Fibroblast of skin of scalp (primary cell): Measurements from ENCODE around the gene GRIK1.

Experiments
- DNase-seq: peaks from one replicate; pipeline ENCODE4 v3.0.0-alpha.2; 2013

The GRIK1 gene

DNA sequence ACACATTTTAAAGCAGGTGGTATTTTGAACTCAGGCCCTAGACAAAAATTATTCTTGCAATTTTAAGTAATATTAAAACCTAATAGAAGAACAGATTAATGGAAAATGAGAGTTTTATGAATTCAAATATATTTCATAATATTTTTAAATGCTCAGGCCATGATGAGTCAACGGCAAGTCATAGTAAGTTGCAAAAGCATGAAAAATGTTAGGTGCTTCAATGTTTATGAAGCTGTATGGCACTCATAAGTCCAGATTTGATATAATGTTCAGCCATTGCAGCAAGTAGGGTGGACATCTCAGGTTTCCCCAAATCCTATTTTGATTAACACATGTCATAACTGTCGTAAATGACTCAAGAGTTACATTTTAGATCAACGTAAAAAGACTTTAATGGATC lies 112.6 kb downstream of the GRIK1 start:
- no peak for DNase-seq

GRCh38 chr21:29826386-29826785 lies 113.4 kb downstream of the GRIK1 start:
- DNase-seq: no peak

DNA sequence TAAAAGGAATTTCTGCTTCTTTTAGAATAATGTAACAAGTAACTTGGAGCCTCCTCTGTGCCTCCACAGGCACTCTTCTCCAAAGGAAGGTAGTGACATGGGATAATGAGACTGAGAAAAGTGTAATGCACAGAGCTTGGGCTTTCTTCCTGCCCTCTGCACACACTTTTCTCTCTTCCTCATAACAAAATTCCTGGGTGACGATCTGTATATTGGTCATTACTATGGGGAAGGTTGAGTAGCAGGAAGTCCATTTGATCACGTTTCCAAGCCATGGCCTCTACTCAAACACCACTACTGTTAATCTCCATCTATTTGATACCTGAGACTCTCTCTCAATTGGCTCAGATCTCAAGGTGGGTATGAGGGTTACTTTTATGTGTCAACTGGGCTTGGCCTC lies 113.9 kb downstream of the GRIK1 start:
- no peak for DNase-seq

DNA sequence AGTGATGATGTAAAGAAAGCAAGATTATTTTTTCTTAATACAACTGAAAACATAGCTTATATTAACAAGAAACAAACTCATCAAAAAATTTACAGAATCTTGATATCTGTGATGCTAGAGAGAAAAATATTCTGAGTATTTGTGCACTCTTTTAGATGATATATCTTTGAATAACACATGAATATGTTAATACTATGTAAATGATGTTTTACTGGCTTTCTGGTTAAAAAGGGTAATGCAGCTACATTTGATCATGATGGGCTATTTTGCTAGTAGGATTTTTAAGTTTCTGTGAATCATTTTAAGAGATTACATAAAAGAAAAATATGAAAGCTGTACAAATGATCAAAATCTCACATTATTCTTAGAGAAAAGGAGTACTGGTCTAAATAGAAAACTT lies 114.5 kb downstream of the GRIK1 start:
- no peak for DNase-seq

- DNase-seq: no peak
Measured at GRCh38 chr21:29822064-29822463, 117.7 kb downstream of the GRIK1 start.

DNA sequence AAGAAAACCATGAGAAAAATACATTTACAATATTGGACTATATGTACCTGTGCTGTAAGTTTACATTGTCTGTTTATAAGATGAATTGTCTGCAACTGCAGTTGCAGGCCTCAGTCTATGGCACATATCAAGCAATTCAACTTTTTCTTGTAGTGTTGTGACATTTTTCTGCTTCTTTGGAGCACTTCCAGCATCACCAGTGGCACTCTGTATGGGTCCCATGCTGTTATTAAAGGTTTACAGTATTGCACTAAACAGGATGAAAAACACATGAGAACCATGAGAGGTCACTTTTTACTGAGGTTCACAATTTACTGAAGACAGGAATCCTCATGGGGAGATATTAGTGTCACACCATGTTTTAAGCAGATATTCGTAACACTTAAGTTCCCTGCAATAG lies 118.6 kb downstream of the GRIK1 start:
- DNase-seq: no peak

GRCh38 chr21:29819675-29820326 lies 120.0 kb downstream of the GRIK1 start:
- DNase-seq: no peak

DNA sequence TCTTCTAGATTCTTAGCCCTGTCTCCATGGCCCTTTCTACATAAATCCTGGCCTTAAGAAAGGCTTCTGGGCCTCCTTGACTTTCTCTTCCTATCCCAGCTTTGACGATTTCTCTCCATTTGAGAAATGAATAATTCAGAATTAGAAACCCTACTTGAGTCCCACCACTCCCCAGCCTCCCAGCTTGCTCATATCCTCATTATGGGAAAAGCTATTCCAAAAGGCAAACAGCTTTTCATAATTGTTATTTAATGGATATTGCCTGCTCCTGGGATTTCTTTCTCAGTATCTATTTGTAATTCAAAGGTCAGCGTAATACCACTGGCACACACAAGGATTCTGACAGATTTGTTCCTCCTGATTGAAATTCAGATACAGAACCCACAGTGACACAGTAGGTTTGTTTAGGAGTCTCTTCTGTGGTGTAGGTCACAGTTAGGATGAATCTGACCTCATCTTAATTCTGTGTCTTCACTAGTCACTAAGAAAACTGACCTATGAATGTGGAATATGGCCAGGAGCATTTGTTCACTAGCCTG lies 121.3 kb downstream of the GRIK1 start:
- DNase-seq: no peak

DNA sequence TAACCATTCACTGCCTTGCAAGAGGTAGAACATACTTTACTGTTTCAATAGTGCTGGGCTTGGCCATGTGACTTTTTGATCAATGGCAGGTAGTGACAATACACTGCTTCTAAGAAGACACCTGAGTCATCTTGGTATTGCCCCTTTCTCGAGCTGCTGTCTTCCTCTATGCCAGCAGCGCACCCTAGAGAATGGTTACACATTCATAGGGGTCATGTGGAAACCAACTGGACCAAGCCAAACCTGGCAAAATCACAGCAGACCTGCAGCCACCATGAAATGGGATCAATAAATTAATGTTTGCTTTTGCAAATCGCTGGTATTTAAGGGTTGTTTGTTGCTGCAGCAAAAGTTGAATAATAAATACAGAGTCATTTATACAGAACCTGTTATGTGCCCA lies 122.3 kb downstream of the GRIK1 start:
- DNase-seq: no peak

DNA sequence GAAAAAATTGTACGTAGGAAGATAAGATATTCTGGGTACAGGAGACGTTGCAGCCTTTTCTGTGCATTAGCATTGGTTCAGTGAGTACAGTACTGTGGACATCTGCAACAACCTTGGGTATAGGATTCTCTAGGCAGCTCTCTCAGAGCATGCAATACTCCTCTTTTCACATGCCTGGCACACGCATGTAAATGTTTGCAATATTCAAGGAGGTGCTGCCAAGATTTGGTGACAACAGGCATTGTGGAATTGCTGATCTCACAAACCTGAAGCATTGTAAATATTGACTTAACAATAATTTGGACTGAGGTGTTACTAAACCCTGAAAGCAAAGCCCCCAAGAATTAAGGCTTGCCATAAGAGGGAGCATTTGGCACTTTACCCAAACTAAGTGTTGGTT lies 126.8 kb downstream of the GRIK1 start:
- no peak for DNase-seq

DNA sequence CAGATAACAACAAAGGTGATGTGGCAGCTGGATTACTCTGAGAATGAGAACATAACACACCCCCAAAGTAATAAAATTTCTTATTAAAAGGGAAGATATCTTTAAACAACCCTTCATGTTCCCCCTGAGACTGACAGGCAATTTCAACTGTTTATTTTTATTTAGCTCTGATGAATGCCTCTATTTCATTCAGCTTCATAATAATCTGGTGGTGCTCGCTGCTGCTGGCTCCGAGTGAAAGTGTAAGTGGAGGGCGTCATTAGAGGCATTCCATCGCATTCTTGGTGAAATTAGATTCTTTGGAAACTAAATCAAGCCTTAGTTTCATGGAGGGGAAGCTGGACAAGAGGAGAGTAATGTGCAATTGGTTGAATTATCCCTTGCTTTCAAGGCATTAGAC lies 128.9 kb downstream of the GRIK1 start:
- DNase-seq: no peak

GRCh38 chr21:29808153-29808552 lies 131.6 kb downstream of the GRIK1 start:
- DNase-seq: no peak

GRCh38 chr21:29805105-29805504 lies 134.7 kb downstream of the GRIK1 start:
- DNase-seq: no peak

DNA sequence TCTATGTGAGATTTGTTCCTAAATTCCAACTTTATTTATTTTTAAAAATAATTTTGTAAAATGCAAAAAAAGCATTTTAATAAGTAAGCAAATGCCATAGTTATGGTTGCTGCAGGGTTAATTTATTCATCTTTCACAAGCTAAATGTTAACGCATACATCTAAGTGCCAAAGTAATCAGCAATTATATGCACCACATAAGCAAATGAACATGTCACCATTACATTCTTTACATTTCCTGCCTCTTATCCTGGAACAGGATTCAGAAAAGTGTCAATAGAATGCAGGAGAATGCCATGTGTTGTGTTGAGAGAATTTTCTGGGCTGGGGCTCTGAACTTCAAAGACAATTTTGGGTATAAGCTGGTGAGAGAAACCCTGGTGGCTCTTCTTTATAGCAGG lies 136.6 kb downstream of the GRIK1 start:
- no peak for DNase-seq

DNA sequence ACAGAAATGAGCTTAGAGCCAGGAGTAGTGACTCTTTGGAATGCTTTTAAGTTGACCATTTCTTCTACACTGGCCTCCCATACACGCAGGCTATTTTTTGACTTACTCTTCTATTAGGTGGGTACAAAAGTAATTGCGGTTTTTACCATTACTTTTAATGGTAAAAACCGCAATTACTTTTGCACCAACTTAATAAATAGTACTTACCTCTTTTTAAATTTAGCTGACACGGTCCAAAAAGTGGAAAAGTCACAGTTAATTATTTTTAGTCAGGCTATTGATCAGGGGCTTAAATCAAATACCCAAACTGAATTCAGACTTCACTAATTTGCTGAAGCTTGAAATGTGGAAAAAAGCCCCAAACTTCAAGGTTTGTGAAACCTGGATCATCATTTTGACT lies 138.7 kb downstream of the GRIK1 start:
- DNase-seq: no peak

- no peak for DNase-seq
Measured at GRCh38 chr21:29800056-29800455, 139.7 kb downstream of the GRIK1 start.

GRCh38 chr21:29798840-29799239 lies 141.0 kb downstream of the GRIK1 start:
- DNase-seq: no peak

- DNase-seq: no peak
Measured at GRCh38 chr21:29797155-29797554, 142.6 kb downstream of the GRIK1 start.

- DNase-seq: no peak
Measured at GRCh38 chr21:29793712-29794111, 146.1 kb downstream of the GRIK1 start.

DNA sequence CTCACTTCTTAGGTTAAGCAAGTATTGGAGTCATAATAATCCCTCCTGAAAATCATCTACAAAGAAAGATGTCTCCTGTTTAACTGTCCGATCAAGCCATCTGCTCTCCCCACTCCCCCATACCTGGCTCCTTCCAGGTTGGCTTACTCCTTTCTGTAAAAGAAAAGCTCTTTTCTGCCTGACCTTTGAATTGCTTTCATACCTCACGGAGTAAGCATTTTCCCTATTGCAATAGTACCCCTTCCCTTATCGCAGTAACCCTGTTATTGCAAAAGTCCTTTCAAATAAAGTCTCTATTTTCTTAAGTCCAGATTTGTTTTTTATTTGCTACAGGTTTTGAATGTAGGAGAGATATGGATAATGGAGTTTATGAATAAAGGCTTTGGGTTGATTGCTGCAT lies 150.4 kb downstream of the GRIK1 start:
- DNase-seq: no peak

DNA sequence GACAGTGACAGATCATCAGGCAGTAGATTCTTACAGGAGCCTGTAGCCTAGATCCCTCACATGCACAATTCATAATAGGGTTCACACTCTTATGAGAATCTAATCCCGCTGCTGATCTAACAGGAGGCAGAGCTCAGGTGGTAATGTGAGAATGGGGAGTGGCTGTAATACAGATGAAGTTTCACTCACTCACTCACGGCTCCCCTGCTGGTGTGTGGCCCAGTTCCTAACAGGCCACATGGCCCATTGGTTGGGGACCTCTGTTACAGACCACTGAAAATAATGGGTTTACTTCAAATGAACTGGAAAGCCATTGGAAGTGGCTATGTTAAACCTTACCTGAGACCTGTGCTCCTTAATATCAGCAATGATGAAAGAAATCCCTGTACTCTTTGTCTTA lies 151.0 kb downstream of the GRIK1 start:
- no peak for DNase-seq

- no peak for DNase-seq
Measured at GRCh38 chr21:29787361-29787909, 152.4 kb downstream of the GRIK1 start.

DNA sequence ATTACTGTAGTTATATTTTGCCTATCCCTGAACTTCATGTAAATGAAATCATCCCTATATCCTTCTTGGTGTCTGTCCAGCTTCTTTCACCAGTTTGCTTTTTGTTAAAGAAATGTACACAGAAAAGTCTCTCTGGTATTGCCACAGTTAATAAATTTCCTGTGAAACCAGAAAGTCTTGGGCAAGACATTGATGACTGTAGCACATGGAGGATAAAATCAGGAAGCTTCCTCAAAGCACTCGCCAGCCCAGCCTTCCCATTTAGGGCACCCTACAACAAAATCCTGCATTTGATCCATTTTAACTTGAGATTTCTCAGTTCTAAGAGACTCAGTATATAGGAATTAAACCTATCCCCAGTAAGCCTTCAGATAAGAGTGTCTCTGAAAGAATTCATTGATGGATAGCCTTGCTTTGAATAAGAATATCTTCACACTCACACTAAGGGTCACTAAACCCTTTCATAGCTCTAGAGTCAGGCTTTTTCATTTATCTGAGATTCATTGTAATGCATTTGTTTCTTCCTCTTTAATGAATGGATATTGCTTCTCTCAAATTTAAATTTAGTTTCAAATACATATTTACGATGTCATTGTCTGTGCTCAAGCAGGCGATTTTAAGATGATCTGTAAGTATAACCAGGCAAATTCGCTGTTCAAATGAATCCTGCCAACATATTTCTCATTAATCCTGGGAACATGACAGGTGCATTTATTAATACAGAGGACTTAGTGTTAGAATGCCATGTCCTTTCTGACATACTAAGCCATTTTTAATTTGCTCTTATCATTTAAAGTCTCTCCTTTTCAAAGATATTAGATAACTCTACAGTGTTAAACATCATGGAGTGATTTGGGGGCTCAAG lies 153.1 kb downstream of the GRIK1 start:
- no peak for DNase-seq

- no peak for DNase-seq
Measured at GRCh38 chr21:29777160-29777559, 162.6 kb downstream of the GRIK1 start.
